HG02884 (cell line): Measurements from ENCODE around the gene COL16A1.
"Not testable (repeated sequence)": the region's sequence is repeated elsewhere in the genome, so short reads cannot be mapped to it uniquely, and the experiment has no call there.

Experiments used
- ATAC-seq: cut with Tn5 transposase; IDR thresholded peaks from one replicate; pipeline ENCODE4 v1.9.1; 2021; ENCODE audit warnings: mild to moderate bottlenecking, moderate library complexity; ENCODE audit not compliant: unreplicated experiment

The COL16A1 gene

DNA sequence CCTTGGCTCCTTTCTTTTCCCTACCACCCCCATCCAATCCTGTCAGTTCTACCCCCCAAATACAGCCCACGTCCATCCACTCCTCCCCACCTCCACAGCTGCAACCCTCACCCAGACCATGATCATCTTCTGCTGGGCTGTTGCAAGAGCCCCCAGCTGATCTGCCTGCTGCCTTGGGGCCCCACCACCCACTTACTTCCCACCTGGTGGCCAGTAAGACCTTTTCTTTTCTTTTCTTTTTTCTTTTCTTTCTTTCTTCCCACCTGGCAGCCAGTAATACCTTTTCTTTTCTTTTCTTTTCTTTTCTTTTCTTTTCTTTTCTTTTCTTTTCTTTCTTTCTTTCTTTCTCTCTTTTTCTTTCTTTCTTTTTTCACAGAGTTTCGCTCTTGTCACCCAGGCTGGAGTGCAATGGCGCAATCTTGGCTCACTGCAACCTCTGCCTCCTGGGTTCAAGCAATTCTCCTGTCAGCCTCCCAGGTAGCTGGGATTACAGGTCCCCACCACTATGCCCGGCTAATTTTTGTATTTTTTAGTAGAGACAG lies 3.3 kb upstream of the COL16A1 start:
- not testable (repeated sequence) for ATAC-seq

- ATAC-seq = no peak
Measured at GRCh38 chr1:31706384-31707058, 2.7 kb upstream of the COL16A1 start.

DNA sequence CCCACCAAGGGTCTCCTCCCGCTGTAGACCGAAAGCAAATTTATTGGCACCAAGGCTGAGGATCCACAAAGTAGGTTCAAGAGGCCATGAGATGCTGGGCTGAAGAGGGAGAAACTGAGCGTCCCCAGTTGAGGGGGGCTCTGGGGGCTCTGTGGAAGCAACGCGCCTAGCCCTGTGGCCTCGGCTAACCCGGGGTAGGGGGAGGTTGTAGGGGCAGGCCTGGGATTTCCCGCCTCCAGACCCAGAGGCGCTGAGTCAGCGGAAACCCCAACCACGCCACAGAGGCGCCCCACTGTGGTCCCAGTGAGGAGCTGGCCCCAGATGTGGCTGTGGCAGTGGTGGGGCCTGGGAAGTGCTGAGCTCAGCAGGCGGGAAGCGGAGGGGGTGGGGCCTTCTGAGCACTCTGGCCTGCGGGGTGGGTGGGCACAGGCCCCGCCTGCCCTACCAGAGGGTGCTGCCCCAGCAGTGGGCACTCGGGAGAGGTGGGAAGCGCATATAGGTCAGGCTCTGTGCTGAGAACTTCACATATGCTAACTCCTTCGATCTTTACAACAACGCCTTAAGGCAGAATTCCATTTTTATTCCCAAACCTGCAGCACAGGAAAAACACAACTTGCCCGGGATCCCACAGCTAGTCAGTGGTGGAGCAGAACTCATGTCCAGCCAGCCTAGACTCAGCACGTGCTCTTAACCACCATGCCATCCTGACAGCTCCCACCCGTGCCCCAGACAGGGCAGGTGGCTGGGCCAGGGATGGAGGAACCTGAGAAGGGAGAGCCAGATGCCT lies 1.5 kb upstream of the COL16A1 start:
- ATAC-seq = no peak

DNA sequence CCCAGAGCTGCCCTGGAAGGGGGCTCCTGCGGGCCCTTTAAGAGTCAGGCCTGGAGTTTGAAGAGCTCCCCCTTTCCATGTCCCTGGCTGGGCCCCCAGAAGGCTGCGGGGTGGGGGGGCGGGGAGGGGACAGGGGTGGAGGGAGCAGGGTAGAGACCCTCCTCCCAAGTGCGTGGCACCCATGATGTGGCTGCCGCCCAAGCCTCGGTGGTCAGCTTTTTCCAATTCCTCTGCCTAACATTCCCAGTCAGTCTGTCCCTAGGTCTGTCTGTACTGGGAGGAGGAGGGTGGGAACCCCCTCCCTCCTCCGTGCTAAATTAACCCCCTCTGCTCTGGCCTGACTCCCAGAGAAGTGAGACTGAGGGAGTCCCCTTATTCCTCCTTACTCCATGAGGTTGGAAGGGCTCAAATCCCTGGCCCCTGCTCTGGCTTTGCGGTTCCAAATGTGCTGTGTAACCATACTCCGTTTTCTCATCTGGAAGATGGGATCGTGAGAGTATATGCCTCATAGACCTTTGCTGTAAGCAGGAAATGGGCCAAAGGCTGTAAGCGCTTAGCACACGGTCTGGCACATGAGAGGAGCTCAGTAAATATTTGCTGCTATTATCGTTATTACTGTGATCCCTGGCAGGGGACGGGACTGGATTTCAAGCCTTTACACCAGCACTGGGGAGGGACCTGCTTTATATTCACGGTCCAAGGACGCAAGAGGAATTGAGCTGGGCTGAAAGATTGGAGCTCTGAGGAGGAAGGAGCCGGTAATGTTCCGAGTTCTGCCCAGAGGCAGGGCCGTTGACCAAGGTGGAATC lies 658 bp upstream of the COL16A1 start:
- no peak for ATAC-seq

- ATAC-seq = no peak
Measured at GRCh38 chr1:31702836-31703404, 897 bp downstream of the COL16A1 start.

DNA sequence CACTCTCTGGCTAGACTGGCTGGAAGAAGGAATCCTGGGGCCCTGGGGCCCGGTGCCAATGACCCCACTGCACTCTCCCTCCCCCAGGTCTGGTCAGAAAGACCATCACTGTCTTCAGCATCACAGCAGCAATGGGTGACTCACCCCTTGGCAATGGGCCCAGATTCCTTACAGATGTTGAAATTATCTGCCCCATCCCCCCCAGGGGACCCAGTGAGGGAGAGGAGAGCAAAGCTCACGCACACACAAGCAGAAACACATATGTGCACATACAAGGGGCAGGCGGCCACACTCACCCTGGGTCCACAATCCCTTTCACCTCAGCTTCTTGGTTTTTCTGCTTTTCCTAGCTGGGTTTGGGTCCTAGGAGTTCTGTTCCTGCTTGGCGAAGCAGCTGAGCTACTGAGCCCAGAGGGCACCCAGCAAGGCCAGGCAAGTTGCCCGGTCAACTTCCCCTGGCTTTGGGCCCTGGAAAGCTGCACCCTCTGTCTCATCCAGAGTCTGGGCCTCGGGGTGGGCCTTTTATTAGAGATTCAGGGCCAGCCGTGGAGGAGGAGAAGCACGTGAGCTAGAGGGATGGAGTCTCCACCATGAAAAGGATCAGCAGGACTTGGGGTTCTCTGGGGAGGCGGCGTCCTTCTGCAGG lies 2.6 kb downstream of the COL16A1 start:
- ATAC-seq = no peak

- no peak for ATAC-seq
Measured at GRCh38 chr1:31700468-31701090, 3.2 kb downstream of the COL16A1 start.

DNA sequence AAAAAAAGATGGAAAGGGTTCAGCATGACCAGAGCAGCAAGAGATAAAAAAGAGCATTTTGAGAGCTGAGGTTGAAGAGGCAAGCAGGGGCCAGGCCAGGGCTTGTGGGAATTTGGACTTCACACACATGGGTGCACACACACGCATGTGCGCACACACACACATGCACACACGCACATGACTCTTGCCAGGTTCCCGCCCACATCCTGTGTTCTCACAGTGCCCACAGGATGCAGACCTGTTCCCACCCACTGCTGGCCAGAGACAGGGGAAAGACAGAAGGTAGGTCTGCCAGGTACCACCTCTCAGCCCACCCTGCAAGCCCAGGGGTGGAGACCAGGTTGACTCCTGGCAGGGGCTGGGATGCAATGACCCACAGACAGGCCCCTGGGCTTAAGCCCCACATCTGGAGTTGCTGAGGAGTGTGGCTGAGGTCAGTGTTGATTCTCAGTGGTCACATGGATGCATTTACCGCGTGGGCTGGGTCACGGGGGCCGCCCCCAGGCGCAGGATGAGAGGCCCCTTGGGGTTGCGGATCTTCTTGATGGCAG lies 4.4 kb downstream of the COL16A1 start:
- no peak for ATAC-seq

GRCh38 chr1:31697369-31697984 lies 6.3 kb downstream of the COL16A1 start:
- ATAC-seq = no peak

- no peak for ATAC-seq
Measured at GRCh38 chr1:31696242-31696641, 7.6 kb downstream of the COL16A1 start.

DNA sequence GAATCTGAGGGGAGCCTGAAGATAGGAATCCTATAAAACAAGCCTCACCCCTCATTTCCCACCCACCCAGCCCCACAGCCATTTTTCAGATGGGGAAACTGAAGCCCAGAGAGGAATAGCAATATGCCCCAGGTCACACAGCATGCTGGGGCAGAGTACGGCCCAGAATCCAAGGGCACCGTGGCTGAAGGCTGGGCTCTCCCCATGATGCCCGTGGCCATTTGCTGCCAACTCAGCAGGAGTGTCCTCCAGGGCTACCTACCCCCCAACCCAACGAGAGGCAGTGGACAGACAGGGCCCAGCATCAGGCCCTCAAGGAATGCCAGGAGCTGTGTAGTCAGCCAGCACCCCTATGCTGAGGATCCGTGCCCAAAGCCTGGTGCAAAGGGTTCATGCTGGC lies 8.5 kb downstream of the COL16A1 start:
- no peak for ATAC-seq

DNA sequence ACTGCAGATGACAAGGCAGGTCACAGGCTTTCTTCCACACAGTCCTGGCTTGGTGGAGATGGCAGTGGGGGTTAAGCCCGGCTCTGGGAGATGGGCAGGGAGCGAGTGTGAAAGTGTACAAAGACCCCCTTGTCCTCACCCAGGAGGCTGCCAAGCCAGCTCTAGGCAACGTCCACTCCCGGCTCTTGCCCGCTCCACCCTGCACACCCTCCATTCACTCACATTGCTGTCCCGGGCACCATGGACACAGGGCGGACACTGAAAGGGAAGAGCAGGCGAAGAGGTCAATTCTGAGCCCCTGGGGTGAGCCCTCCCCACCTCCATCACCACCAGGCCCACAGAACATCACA lies 8.9 kb downstream of the COL16A1 start:
- ATAC-seq = no peak

- no peak for ATAC-seq
Measured at GRCh38 chr1:31694069-31694963, 9.5 kb downstream of the COL16A1 start.

GRCh38 chr1:31693231-31693630 lies 10.6 kb downstream of the COL16A1 start:
- ATAC-seq = no peak

DNA sequence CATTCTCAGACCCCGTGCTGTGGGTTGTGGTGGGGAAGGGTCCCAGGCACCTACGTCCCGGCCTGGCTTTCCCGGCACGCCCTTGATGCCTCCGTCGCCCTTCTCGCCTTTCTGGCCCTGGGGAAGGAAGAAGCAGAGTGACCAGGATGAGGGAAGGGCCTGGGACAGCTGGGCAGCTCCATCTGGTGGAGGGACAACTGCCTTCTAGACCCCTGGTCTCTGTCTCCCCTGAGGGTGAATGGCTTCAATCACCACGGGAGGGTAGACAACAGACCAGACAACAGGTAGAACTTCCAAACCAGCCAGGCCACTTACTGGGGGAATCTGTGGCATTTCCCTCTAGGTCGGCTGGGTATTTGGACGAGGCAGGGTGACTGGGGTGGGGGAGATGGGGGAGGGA lies 11.9 kb downstream of the COL16A1 start:
- no peak for ATAC-seq

DNA sequence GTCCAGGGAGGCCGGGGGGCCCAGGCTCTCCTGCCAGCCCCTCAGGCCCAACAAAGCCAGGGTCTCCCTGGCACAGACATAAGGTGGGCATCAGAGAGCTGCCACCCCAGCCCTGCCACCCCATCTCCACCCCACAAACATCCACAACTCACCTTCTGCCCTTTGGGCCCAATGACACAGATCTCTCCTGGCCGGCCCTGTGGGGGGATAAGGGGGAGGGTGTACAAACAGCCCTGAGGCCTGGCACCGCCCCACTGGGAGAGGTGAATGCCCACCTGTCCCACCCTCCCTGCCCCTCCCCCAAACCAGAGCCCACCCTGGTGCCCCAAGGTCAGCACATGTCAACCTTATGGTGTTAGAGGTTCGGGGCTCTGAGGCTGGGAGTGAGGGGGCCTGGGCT lies 12.4 kb downstream of the COL16A1 start:
- no peak for ATAC-seq

DNA sequence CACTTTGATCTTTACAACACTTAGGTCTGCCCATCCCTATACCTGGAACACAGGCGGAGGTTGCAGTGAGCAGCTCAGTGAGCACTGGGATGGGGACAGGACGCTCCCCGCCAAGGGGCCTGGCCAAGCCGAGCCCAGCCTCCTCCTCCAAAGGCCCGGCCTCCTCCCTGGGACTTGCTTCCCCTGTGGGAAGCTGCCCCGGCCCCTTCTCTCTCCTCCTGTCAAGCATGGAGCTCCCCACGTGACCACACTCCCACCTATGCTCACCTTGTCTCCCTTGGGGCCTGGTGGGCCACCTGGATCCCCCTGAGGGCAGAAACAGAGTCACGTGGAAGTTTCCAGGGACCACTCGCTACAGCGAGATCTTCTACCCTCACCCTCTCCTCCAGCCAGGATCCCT lies 12.9 kb downstream of the COL16A1 start:
- no peak for ATAC-seq

GRCh38 chr1:31689854-31690253 lies 14.0 kb downstream of the COL16A1 start:
- no peak for ATAC-seq
